ENCODE data around the gene VPS8. TPM values are rescaled to one million over a fixed set of nuclear protein-coding genes. Genes with fewer than 3 reads are reported as not detected.

Gene VPS8
- total and polyA plus RNA-seq, 4 donors: 4.2 to 34.9 (median 22.9) TPM

GRCh38 chr3:184820525-184820924 lies 8.6 kb downstream of the VPS8 start:
- no peak for DNase-seq (ENCODE audit: low spot score)
- no peak for TF ChIP-seq ZBTB33 (IDR thresholded peaks at IDR 0.05)
- TF ChIP-seq SP1 (IDR thresholded peaks at IDR 0.05): no peak
- no peak for TF ChIP-seq EGR1 (IDR thresholded peaks at IDR 0.05; ENCODE audit: low read depth in 2 of 2)
- no peak for TF ChIP-seq GABPA (IDR thresholded peaks at IDR 0.05 in 1 of 2, conservative IDR thresholded peaks at IDR 0.05 in 1 of 2)
- no peak overlapping the region for H3K9ac ChIP-seq (ENCODE audit: low read depth in 1 of 2, low read length in 2 of 2)

GRCh38 chr3:184821034-184821433 lies 9.1 kb downstream of the VPS8 start:
- Histone ChIP-seq H3K9me3 (ENCODE audit: control insufficient read depth in 4 of 4, low read length in 3 of 4) (no peaks in the 10 kb centered on the region), H3K36me3 (ENCODE audit: control insufficient read depth in 4 of 4, insufficient read depth in 3 of 4, low read depth in 1 of 4, low read length in 3 of 4) (no peaks in the 10 kb centered on the region), H3K4me1 (ENCODE audit: control insufficient read depth in 4 of 4, insufficient read depth in 4 of 4, low read length in 3 of 4) (no peaks in the 10 kb centered on the region), H3K27me3 (ENCODE audit: control insufficient read depth in 4 of 4, insufficient read depth in 4 of 4, low read length in 3 of 4) (no peaks in the 10 kb centered on the region), H3K9ac (ENCODE audit: low read depth in 1 of 2, low read length in 2 of 2) (no peak overlapping the region), H3K27ac (ENCODE audit: low read depth in 1 of 2, low read length in 2 of 2) (no peak overlapping the region), H3K4me3 (ENCODE audit: low read depth in 1 of 3, low read length in 3 of 3) (no peak overlapping the region)
- DNase-seq (ENCODE audit: low spot score): no peak
- 98% methylated on average over 4 of the region's 4 CpGs for WGBS
- no peak for TF ChIP-seq RXRA (IDR thresholded peaks at IDR 0.05)
- TF ChIP-seq RAD21 (IDR thresholded peaks at IDR 0.05): no peak
- TF ChIP-seq NR2F2 (IDR thresholded peaks at IDR 0.05): no peak

More at GRCh38 chr3:184820525-184820924, 8.6 kb downstream of the VPS8 start:
- Histone ChIP-seq H3K27me3 (ENCODE audit: control insufficient read depth in 4 of 4, insufficient read depth in 4 of 4, low read length in 3 of 4) (no peaks in the 10 kb centered on the region), H3K4me3 (ENCODE audit: low read depth in 1 of 3, low read length in 3 of 3) (no peak overlapping the region), H3K4me1 (ENCODE audit: control insufficient read depth in 4 of 4, insufficient read depth in 4 of 4, low read length in 3 of 4) (no peaks in the 10 kb centered on the region), H3K9me3 (ENCODE audit: control insufficient read depth in 4 of 4, low read length in 3 of 4) (no peaks in the 10 kb centered on the region), H3K36me3 (ENCODE audit: control insufficient read depth in 4 of 4, insufficient read depth in 3 of 4, low read depth in 1 of 4, low read length in 3 of 4) (no peaks in the 10 kb centered on the region), H3K27ac (ENCODE audit: low read depth in 1 of 2, low read length in 2 of 2) (no peak overlapping the region)

GRCh38 chr3:184822081-184822480 lies 10.1 kb downstream of the VPS8 start:
- no peak overlapping the region for H3K4me3 ChIP-seq (ENCODE audit: low read depth in 1 of 3, low read length in 3 of 3)
- no peak overlapping the region for H3K27ac ChIP-seq (ENCODE audit: low read depth in 1 of 2, low read length in 2 of 2)
- no peaks in the 10 kb centered on the region for H3K9me3 ChIP-seq (ENCODE audit: control insufficient read depth in 4 of 4, low read length in 3 of 4)
- H3K4me1 ChIP-seq (ENCODE audit: control insufficient read depth in 4 of 4, insufficient read depth in 4 of 4, low read length in 3 of 4): no peaks in the 10 kb centered on the region
- TF ChIP-seq EGR1 (IDR thresholded peaks at IDR 0.05; ENCODE audit: low read depth in 2 of 2) (no peak), ZBTB33 (IDR thresholded peaks at IDR 0.05) (no peak), CTCF (IDR thresholded peaks at IDR 0.05; ENCODE audit: low read depth, low read length, missing input control) (no peak), REST (IDR thresholded peaks at IDR 0.05) (no peak), YY1 (IDR thresholded peaks at IDR 0.05) (no peak), MAX (IDR thresholded peaks at IDR 0.05) (no peak), TAF1 (conservative IDR thresholded peaks at IDR 0.05) (no peak), GABPA (IDR thresholded peaks at IDR 0.05 in 1 of 2, conservative IDR thresholded peaks at IDR 0.05 in 1 of 2) (no peak), NR2F2 (IDR thresholded peaks at IDR 0.05) (no peak), JUND (IDR thresholded peaks at IDR 0.05) (no peak), SP1 (IDR thresholded peaks at IDR 0.05) (no peak), RXRA (IDR thresholded peaks at IDR 0.05) (no peak), FOXA2 (IDR thresholded peaks at IDR 0.05) (no peak), RAD21 (IDR thresholded peaks at IDR 0.05) (no peak), ATF3 (IDR thresholded peaks at IDR 0.05) (no peak)
- no peak overlapping the region for H3K9ac ChIP-seq (ENCODE audit: low read depth in 1 of 2, low read length in 2 of 2)
- H3K36me3 ChIP-seq (ENCODE audit: control insufficient read depth in 4 of 4, insufficient read depth in 3 of 4, low read depth in 1 of 4, low read length in 3 of 4): peaks cover 0 to 4% (median 0%) of the 10 kb centered on the region in 4 donors
- no peak for DNase-seq (ENCODE audit: low spot score)
- H3K27me3 ChIP-seq (ENCODE audit: control insufficient read depth in 4 of 4, insufficient read depth in 4 of 4, low read length in 3 of 4): no peaks in the 10 kb centered on the region

All from liver (tissue), 9 donors.